Neural cell (in vitro differentiated cells): ENCODE data around the gene TMEM17. TPM values are rescaled to one million over a fixed set of nuclear protein-coding genes. Genes with fewer than 3 reads are reported as not detected.

ENCODE experiments used
- H2AFZ ChIP-seq: fragments of 200-600, 300-800 bp; sonication (generic), shearing (Covaris generic); 2 replicates; pipeline ENCODE4 v1.6.0; 2014; ENCODE audit warnings: low read depth, mild to moderate bottlenecking, antibody characterized with exemption, low read length, moderate library complexity
- H3F3A ChIP-seq: fragments of 200-600 bp; shearing (Covaris generic); 2 replicates; pipeline ENCODE4 v1.6.1; 2016; ENCODE audit warnings: mild to moderate bottlenecking, moderate library complexity, mixed read lengths, antibody characterized with exemption, low read length; ENCODE audit not compliant: insufficient read depth, poor library complexity, severe bottlenecking
- H3K27ac ChIP-seq: fragments of 200-600, 300-800 bp; sonication (generic), shearing (Covaris generic); 2 replicates; pipeline ENCODE4 v1.5.1; 2014; ENCODE audit warnings: mild to moderate bottlenecking, low read length, moderate library complexity
- H3K27me3 ChIP-seq: fragments of 300-800, 200-600 bp; sonication (generic), shearing (Covaris generic); 2 replicates; pipeline ENCODE4 v1.6.0; 2014; ENCODE audit warnings: mild to moderate bottlenecking, low read depth, low read length, moderate library complexity; ENCODE audit not compliant: insufficient read depth
- H3K36me3 ChIP-seq: fragments of 300-800, 200-600 bp; sonication (generic), shearing (Covaris generic); 2 replicates; pipeline ENCODE4 v1.5.1; 2014; ENCODE audit warnings: mild to moderate bottlenecking, antibody characterized with exemption, low read length, moderate library complexity; ENCODE audit not compliant: insufficient read depth
- H3K4me2 ChIP-seq: fragments of 300-800, 200-600 bp; sonication (generic), shearing (Covaris generic); 2 replicates; pipeline ENCODE4 v1.6.0; 2014; ENCODE audit warnings: mild to moderate bottlenecking, low read length
- H3K4me3 ChIP-seq: fragments of 300-800, 200-600 bp; sonication (generic), shearing (Covaris generic); 2 replicates; pipeline ENCODE4 v1.5.1; 2014; ENCODE audit warnings: mild to moderate bottlenecking, low read length, moderate library complexity
- H3K79me2 ChIP-seq: fragments of 200-600 bp; shearing (Covaris generic); replicated peaks from 2 replicates; pipeline ENCODE4 v1.6.0; 2014; ENCODE audit warnings: mild to moderate bottlenecking, low read length, moderate library complexity; ENCODE audit not compliant: insufficient read depth
- H3K9ac ChIP-seq: fragments of 300-800, 200-600 bp; sonication (generic), shearing (Covaris generic); 2 replicates; pipeline ENCODE4 v1.6.1; 2016; ENCODE audit warnings: mild to moderate bottlenecking, low read length, mixed read lengths
- H3K9me2 ChIP-seq: fragments of 200-600 bp; shearing (Covaris generic); 2 replicates; pipeline ENCODE4 v1.6.1; 2016; ENCODE audit warnings: mild to moderate bottlenecking, low read length, mixed read lengths; ENCODE audit not compliant: insufficient read depth
- H3K9me3 ChIP-seq: fragments of 200-600, 300-800 bp; sonication (generic), shearing (Covaris generic); 2 replicates; pipeline ENCODE4 v1.6.1; 2016; ENCODE audit warnings: mild to moderate bottlenecking, mixed run types, low read length, moderate library complexity, mixed read lengths
- H4K20me1 ChIP-seq: fragments of 200-600 bp; shearing (Covaris generic); 2 replicates; pipeline ENCODE4 v1.6.1; 2016; ENCODE audit warnings: mild to moderate bottlenecking, mixed run types; ENCODE audit not compliant: insufficient read depth
- EP300 ChIP-seq: fragments of 450-650 bp; conservative IDR thresholded peaks from 2 replicates; pipeline ENCODE4 v1.6.1; 2014; ENCODE audit warnings: antibody characterized with exemption, mild to moderate bottlenecking, moderate library complexity; ENCODE audit not compliant: poor library complexity, severe bottlenecking
- EZH2 ChIP-seq: fragments of 200-600, 300-800 bp; shearing (Covaris generic), sonication (generic); IDR thresholded peaks from 2 replicates; pipeline ENCODE4 v1.6.1; 2014; ENCODE audit warnings: antibody characterized with exemption, low read length, borderline replicate concordance, mild to moderate bottlenecking; ENCODE audit not compliant: insufficient read depth, poor library complexity, severe bottlenecking
- MXI1 ChIP-seq: fragments of 450-650 bp; conservative IDR thresholded peaks from 2 replicates; pipeline ENCODE4 v1.6.1; 2014; ENCODE audit warnings: antibody characterized with exemption, mild to moderate bottlenecking; ENCODE audit not compliant: poor library complexity, severe bottlenecking
- POLR2AphosphoS5 ChIP-seq: IDR thresholded peaks from 2 replicates; pipeline ENCODE4 v1.6.1; 2012
- RAD21 ChIP-seq: fragments of 450-650 bp; conservative IDR thresholded peaks from 2 replicates; pipeline ENCODE4 v1.6.1; 2014; ENCODE audit warnings: antibody characterized with exemption, mild to moderate bottlenecking, moderate library complexity
- SMC3 ChIP-seq: fragments of 450-650 bp; conservative IDR thresholded peaks from 2 replicates; pipeline ENCODE4 v1.6.1; 2014; ENCODE audit warnings: antibody characterized with exemption, mild to moderate bottlenecking, moderate library complexity; ENCODE audit not compliant: poor library complexity
- TAF1 ChIP-seq: IDR thresholded peaks from 2 replicates; pipeline ENCODE4 v1.6.1; 2012; ENCODE audit warnings: low read depth
- polyA plus RNA-seq: library from polyadenylated mRNA; depleted of rRNA; stranded (reverse); fragments of >200 nt; gene quantifications from 2 replicates; pipeline ENCODE4 v1.2.3, GENCODE V29; 2014
- TF ChIP-seq, protein P1 (sequence below): IDR thresholded peaks from 2 replicates; pipeline ENCODE4 v1.6.1; 2012; ENCODE audit warnings: borderline replicate concordance
- TF ChIP-seq, protein P2 (sequence below): fragments of 450-650 bp; IDR thresholded peaks from 2 replicates; pipeline ENCODE4 v1.5.1; 2014; ENCODE audit warnings: antibody characterized with exemption, mild to moderate bottlenecking, moderate library complexity; ENCODE audit not compliant: poor library complexity, severe bottlenecking

TMEM17 gene
- polyA plus RNA-seq, 1 donor from 2014 or later = 8.6 TPM

DNA sequence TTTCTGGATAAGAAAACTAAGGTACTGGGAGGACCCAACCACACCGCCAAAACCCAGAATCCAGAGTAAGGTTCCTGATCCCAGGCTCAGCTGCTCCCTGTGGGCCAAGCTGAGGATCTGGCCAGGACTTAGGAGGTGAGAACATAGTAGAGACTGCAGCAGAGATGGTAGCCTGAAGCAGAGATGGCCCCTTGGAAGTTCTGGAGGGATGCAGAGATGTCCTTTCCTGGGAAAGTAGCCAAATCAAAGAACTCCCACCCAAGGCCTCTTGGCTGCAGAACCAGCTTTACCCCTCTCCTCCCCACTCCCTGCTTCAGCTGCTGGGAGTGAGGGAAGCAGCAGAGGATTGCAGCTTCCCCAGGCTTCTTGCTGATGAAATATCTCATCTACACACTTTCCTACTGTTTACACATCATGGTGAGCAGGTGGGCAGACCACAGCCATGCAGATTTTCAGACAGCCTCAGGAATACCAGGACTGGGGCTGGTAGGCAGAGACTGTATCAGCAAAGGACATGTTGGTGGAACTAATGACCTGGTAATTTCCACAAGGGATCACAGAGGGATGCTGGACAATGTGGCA lies 32.7 kb downstream of the TMEM17 start:
- H4K20me1 ChIP-seq = no peaks in the 10 kb centered on the region
- H3F3A ChIP-seq = no peaks in the 10 kb centered on the region
- H3K9me3 ChIP-seq = no peaks in the 10 kb centered on the region
- no peak overlapping the region for H3K9ac ChIP-seq
- no peak overlapping the region for H2AFZ ChIP-seq
- H3K27me3 ChIP-seq = no peaks in the 10 kb centered on the region
- H3K36me3 ChIP-seq = no peaks in the 10 kb centered on the region
- no peaks in the 10 kb centered on the region for H3K79me2 ChIP-seq
- H3K9me2 ChIP-seq = no peaks in the 10 kb centered on the region
- no peak overlapping the region for H3K27ac ChIP-seq
- H3K4me2 ChIP-seq = no peak overlapping the region
- TF ChIP-seq EZH2 (no peak), TAF1 (no peak), MXI1 (no peak), EP300 (no peak)
- TF ChIP-seq, protein P1, sequence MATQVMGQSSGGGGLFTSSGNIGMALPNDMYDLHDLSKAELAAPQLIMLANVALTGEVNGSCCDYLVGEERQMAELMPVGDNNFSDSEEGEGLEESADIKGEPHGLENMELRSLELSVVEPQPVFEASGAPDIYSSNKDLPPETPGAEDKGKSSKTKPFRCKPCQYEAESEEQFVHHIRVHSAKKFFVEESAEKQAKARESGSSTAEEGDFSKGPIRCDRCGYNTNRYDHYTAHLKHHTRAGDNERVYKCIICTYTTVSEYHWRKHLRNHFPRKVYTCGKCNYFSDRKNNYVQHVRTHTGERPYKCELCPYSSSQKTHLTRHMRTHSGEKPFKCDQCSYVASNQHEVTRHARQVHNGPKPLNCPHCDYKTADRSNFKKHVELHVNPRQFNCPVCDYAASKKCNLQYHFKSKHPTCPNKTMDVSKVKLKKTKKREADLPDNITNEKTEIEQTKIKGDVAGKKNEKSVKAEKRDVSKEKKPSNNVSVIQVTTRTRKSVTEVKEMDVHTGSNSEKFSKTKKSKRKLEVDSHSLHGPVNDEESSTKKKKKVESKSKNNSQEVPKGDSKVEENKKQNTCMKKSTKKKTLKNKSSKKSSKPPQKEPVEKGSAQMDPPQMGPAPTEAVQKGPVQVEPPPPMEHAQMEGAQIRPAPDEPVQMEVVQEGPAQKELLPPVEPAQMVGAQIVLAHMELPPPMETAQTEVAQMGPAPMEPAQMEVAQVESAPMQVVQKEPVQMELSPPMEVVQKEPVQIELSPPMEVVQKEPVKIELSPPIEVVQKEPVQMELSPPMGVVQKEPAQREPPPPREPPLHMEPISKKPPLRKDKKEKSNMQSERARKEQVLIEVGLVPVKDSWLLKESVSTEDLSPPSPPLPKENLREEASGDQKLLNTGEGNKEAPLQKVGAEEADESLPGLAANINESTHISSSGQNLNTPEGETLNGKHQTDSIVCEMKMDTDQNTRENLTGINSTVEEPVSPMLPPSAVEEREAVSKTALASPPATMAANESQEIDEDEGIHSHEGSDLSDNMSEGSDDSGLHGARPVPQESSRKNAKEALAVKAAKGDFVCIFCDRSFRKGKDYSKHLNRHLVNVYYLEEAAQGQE = no peak
- H3K4me3 ChIP-seq = no peak overlapping the region

DNA sequence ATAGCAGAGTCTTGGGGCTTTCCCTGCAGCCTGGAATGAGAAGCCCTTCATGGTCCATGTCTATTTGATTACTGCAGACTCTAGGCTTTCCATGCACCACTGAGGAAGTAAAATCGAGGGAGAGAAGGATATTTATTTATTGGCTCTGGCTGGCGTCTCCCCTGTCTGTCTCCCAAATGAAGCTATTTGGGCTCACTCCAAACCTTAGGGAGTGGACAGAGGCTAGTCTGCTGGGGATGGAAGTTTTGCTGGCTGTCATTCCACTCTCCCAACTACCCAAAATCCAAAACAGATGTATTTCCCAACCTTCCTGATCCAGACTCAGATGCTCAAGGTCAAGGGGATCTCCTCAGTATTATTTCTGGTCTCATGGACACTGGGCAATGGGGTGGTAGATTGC lies 33.7 kb downstream of the TMEM17 start:
- no peaks in the 10 kb centered on the region for H4K20me1 ChIP-seq
- H2AFZ ChIP-seq = no peak overlapping the region
- H3K4me2 ChIP-seq = no peak overlapping the region
- no peaks in the 10 kb centered on the region for H3K9me2 ChIP-seq
- no peaks in the 10 kb centered on the region for H3K36me3 ChIP-seq
- TF ChIP-seq, protein P1 = no peak
- TF ChIP-seq TAF1 (no peak), RAD21 (no peak), POLR2AphosphoS5 (no peak), SMC3 (no peak), MXI1 (no peak), EP300 (no peak), EZH2 (no peak)
- TF ChIP-seq, protein P2, sequence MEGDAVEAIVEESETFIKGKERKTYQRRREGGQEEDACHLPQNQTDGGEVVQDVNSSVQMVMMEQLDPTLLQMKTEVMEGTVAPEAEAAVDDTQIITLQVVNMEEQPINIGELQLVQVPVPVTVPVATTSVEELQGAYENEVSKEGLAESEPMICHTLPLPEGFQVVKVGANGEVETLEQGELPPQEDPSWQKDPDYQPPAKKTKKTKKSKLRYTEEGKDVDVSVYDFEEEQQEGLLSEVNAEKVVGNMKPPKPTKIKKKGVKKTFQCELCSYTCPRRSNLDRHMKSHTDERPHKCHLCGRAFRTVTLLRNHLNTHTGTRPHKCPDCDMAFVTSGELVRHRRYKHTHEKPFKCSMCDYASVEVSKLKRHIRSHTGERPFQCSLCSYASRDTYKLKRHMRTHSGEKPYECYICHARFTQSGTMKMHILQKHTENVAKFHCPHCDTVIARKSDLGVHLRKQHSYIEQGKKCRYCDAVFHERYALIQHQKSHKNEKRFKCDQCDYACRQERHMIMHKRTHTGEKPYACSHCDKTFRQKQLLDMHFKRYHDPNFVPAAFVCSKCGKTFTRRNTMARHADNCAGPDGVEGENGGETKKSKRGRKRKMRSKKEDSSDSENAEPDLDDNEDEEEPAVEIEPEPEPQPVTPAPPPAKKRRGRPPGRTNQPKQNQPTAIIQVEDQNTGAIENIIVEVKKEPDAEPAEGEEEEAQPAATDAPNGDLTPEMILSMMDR = no peak
- no peak overlapping the region for H3K27ac ChIP-seq
- H3K79me2 ChIP-seq = no peaks in the 10 kb centered on the region
- H3F3A ChIP-seq = no peaks in the 10 kb centered on the region
- H3K27me3 ChIP-seq = no peaks in the 10 kb centered on the region
- H3K9ac ChIP-seq = no peak overlapping the region
- H3K9me3 ChIP-seq = no peaks in the 10 kb centered on the region
- no peak overlapping the region for H3K4me3 ChIP-seq
